HepG2 (cell line): ENCODE results near the gene ARFGAP1. TPM values are rescaled to one million over a fixed set of nuclear protein-coding genes. Genes with fewer than 3 reads are reported as not detected.

Experiments used
- ATAC-seq: fragments of 200-7000 bp; cut with Tn5 transposase; 3 replicates; pipeline ENCODE4 v1.9.1; 2020; ENCODE audit warnings: mild to moderate bottlenecking, moderate library complexity
- BruUV-seq: library from RNA; stranded (reverse); fragments of 400-500 nt; replicated peaks from 2 replicates; lab custom pipeline; 2021; lab: Mats Ljungman, UMichigan
- CTCF ChIA-PET: fragments of 300-600 bp; formaldehyde crosslinking; extraction: SDS; loops from one replicate; lab custom pipeline; 2021; ENCODE audit warnings: low total read pairs, inconsistent platforms, low intra/inter-chr PET ratio; lab: Yijun Ruan, JAX
- POLR2A ChIA-PET: fragments of 350-600 bp; sonication (Branson Sonifier 250); formaldehyde crosslinking; loops from one replicate; lab custom pipeline; 2020; ENCODE audit warnings: antibody characterized with exemption, inconsistent platforms; lab: Yijun Ruan, JAX
- DNase-seq: peaks from one replicate; pipeline ENCODE4 v3.0.0-alpha.2; 2015; ENCODE audit warnings: low spot score
- FAIRE-seq: peaks from 3 replicates; lab custom pipeline; 2011; peaks lifted over from hg19 to GRCh38; lab: Jason Lieb, UNC
- H2AFZ ChIP-seq: one replicate; pipeline ENCODE4 v1.6.1; 2011; ENCODE audit warnings: low read length, inconsistent platforms
- H3K27ac ChIP-seq: fragments of 300-600 bp; 3 replicates; pipeline ENCODE4 v1.8.0; 2011; ENCODE audit warnings: mixed run types, mild to moderate bottlenecking, mixed read lengths, low read length, inconsistent platforms; ENCODE audit not compliant: insufficient read depth; ENCODE audit errors: extremely low read length
- H3K27me3 ChIP-seq, 2 experiments: fragments of 200-600 bp in 1 of 2; 2 replicates in 1 of 2; 3 replicates in 1 of 2; pipeline versions ENCODE4 v1.6.0 to v1.8.0; 2011; ENCODE audit warnings: low read length in 2 of 2, mild to moderate bottlenecking in 2 of 2, moderate library complexity in 2 of 2, inconsistent platforms in 1 of 2; ENCODE audit not compliant: insufficient read depth in 2 of 2, control insufficient read depth in 1 of 2
- H3K36me3 ChIP-seq, 2 experiments: fragments of 200-600 bp in 1 of 2; replicated peaks in 1 of 2; 2 replicates in 1 of 2; 3 replicates in 1 of 2; pipeline versions ENCODE4 v1.5.1 to v1.8.0; 2011; ENCODE audit warnings: low read length in 2 of 2, inconsistent platforms in 1 of 2; ENCODE audit not compliant: insufficient read depth in 2 of 2, control insufficient read depth in 1 of 2
- H3K4me1 ChIP-seq: 2 replicates; pipeline ENCODE4 v1.5.1; 2012; ENCODE audit warnings: low read length, inconsistent platforms; ENCODE audit not compliant: insufficient read depth
- H3K4me2 ChIP-seq: 2 replicates; pipeline ENCODE4 v1.6.0; 2011; ENCODE audit warnings: low read depth, low read length, inconsistent platforms
- H3K4me3 ChIP-seq, 3 experiments: fragments of 200-600 bp in 1 of 3; sonication (generic), shearing (Covaris generic) in 1 of 3; replicated peaks in 1 of 3; 2 replicates each; pipeline ENCODE4 v1.5.1; 2011 to 2016; ENCODE audit warnings: low read length in 3 of 3, inconsistent platforms in 2 of 3, low read depth in 2 of 3, mild to moderate bottlenecking in 2 of 3, control low read depth in 1 of 3, mixed read lengths in 1 of 3; ENCODE audit not compliant: insufficient read depth in 1 of 3
- H3K79me2 ChIP-seq: one replicate; pipeline ENCODE4 v1.6.1; 2011; ENCODE audit warnings: low read length, inconsistent platforms; ENCODE audit not compliant: insufficient read depth
- H3K9ac ChIP-seq: 2 replicates; pipeline ENCODE4 v1.6.0; 2011; ENCODE audit warnings: mild to moderate bottlenecking, low read depth, low read length, inconsistent platforms; ENCODE audit not compliant: insufficient read depth
- H3K9me3 ChIP-seq: 2 replicates; pipeline ENCODE4 v1.5.1; 2012; ENCODE audit warnings: mild to moderate bottlenecking, low read length
- H4K20me1 ChIP-seq: 2 replicates; pipeline ENCODE4 v1.6.0; 2011; ENCODE audit warnings: inconsistent platforms, mild to moderate bottlenecking, low read length, moderate library complexity; ENCODE audit not compliant: insufficient read depth
- POLR2AphosphoS2 ChIP-seq: IDR thresholded peaks from 2 replicates; pipeline ENCODE4 v1.6.1; 2011; ENCODE audit warnings: low read depth, low read length, improper control_type of control experiment
- WGBS: methylation state at CpG from one replicate; pipeline ENCODE4 v1.1.6; 2017; ENCODE audit warnings: low lambda C conversion rate; 5-methylcytosine and 5-hydroxymethylcytosine counted together
- in situ Hi-C: cut with HindIII; loops from 2 replicates; pipeline ENCODE4 v1.10.0; 2017; ENCODE audit warnings: low pct_unique_long_range_greater_than_20kb; ENCODE audit not compliant: extremely low pct_ligation_motif_present
- intact Hi-C: fragments of 100-400 bp; cut with micrococcal nuclease; formaldehyde crosslinking; loops from one replicate; pipeline ENCODE4 v1.10.0; 2022; ENCODE audit not compliant: unreplicated experiment
- polyA plus RNA-seq, 8 experiments: library from polyadenylated mRNA; depleted of rRNA in 3 of 8; stranded (reverse) in 7 of 8; unstranded in 1 of 8; fragments of >200 nt; fragmentation: Illumina TruSeq in 4 of 8; extraction: Trizol in 4 of 8; gene quantifications; 2 replicates each; pipeline versions ENCODE4 v1.2.1 to v1.2.3, GENCODE V29; 2011 to 2016; ENCODE audit warnings: low read depth in 4 of 8, missing spikeins in 1 of 8, mixed read lengths in 1 of 8; ENCODE audit not compliant: insufficient read depth in 1 of 8
- total RNA-seq, 5 experiments: library from RNA; depleted of rRNA; stranded (reverse); fragments of >200 nt; fragmentation: Illumina TruSeq; extraction: Trizol; gene quantifications; 2 replicates each; pipeline ENCODE4 v1.2.3, GENCODE V29; 2016; ENCODE audit warnings: low read depth in 1 of 5
- TF ChIP-seq, protein P1 (sequence below): fragments of 450-650 bp; IDR thresholded peaks from 2 replicates; pipeline ENCODE4 v1.6.1; 2016
- TF ChIP-seq, protein P2 (sequence below): sonication (generic); formaldehyde crosslinking; IDR thresholded peaks from 2 replicates; pipeline ENCODE4 v1.5.0; 2020; ENCODE audit warnings: mild to moderate bottlenecking, missing genetic modification reagents, moderate library complexity
- TF ChIP-seq, protein P3 (sequence below): sonication (generic); formaldehyde crosslinking; IDR thresholded peaks from 2 replicates; pipeline ENCODE4 v1.4.0; 2020; ENCODE audit warnings: missing genetic modification reagents, borderline replicate concordance

ARFGAP1 gene
- total and polyA plus RNA-seq, 2 of the 13 experiments (the other 11 are each of a cell fraction or from before 2014, with no cell fraction given), result 132 TPM

DNA sequence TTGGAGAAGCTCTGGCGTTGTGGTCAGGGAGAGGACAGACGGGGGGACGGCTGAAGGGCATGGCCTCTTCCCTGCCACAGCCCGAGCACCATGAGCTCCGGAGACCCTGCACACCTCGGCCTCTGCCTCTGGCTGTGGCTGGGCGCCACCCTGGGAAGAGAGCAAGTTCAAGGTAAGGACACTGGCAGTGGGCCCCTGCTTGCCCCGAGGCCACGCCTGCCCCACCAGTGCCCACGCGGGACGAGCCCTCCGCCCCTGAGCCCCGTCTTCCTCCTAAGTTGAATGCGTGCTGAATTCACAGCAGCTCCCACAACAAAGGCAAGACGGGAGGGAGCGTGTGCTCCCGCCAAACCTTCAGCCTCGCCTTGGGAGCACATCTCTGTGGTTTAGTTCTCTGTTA, 22.4 kb downstream of the ARFGAP1 start (continued):
- TF ChIP-seq, protein P1, sequence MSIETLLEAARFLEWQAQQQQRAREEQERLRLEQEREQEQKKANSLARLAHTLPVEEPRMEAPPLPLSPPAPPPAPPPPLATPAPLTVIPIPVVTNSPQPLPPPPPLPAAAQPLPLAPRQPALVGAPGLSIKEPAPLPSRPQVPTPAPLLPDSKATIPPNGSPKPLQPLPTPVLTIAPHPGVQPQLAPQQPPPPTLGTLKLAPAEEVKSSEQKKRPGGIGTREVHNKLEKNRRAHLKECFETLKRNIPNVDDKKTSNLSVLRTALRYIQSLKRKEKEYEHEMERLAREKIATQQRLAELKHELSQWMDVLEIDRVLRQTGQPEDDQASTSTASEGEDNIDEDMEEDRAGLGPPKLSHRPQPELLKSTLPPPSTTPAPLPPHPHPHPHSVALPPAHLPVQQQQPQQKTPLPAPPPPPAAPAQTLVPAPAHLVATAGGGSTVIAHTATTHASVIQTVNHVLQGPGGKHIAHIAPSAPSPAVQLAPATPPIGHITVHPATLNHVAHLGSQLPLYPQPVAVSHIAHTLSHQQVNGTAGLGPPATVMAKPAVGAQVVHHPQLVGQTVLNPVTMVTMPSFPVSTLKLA, result no peak

DNA sequence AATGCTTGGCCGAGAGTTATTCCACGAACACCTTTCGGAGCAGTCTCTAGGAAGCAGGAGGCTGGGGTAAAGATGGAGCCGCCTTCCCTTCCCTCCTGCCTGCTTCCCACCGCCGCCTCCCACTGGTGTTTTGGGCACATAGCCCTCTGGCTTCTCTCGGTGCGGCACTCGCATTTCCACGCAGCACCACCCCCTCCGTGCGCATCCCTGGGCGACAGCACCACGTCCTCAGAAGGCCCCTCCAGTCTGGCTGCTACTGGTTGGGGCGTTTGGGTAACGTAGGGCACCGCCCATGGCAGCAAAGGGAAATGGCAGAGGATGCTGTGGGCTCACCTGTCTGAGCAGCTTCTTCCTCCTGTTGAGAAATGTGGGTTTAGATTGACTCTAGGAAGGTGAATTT, 22.8 kb downstream of the ARFGAP1 start:
- CTCF ChIA-PET, result no interaction called here
- no peak for ATAC-seq
- peak; percentile 56; the same call in 1 of the 2 replicates for TF ChIP-seq POLR2AphosphoS2
- TF ChIP-seq, protein P2, sequence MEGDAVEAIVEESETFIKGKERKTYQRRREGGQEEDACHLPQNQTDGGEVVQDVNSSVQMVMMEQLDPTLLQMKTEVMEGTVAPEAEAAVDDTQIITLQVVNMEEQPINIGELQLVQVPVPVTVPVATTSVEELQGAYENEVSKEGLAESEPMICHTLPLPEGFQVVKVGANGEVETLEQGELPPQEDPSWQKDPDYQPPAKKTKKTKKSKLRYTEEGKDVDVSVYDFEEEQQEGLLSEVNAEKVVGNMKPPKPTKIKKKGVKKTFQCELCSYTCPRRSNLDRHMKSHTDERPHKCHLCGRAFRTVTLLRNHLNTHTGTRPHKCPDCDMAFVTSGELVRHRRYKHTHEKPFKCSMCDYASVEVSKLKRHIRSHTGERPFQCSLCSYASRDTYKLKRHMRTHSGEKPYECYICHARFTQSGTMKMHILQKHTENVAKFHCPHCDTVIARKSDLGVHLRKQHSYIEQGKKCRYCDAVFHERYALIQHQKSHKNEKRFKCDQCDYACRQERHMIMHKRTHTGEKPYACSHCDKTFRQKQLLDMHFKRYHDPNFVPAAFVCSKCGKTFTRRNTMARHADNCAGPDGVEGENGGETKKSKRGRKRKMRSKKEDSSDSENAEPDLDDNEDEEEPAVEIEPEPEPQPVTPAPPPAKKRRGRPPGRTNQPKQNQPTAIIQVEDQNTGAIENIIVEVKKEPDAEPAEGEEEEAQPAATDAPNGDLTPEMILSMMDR (CRISPR knock-in tag), result peak; percentile 20; the same call in 1 of the 2 replicates
- TF ChIP-seq, protein P3, sequence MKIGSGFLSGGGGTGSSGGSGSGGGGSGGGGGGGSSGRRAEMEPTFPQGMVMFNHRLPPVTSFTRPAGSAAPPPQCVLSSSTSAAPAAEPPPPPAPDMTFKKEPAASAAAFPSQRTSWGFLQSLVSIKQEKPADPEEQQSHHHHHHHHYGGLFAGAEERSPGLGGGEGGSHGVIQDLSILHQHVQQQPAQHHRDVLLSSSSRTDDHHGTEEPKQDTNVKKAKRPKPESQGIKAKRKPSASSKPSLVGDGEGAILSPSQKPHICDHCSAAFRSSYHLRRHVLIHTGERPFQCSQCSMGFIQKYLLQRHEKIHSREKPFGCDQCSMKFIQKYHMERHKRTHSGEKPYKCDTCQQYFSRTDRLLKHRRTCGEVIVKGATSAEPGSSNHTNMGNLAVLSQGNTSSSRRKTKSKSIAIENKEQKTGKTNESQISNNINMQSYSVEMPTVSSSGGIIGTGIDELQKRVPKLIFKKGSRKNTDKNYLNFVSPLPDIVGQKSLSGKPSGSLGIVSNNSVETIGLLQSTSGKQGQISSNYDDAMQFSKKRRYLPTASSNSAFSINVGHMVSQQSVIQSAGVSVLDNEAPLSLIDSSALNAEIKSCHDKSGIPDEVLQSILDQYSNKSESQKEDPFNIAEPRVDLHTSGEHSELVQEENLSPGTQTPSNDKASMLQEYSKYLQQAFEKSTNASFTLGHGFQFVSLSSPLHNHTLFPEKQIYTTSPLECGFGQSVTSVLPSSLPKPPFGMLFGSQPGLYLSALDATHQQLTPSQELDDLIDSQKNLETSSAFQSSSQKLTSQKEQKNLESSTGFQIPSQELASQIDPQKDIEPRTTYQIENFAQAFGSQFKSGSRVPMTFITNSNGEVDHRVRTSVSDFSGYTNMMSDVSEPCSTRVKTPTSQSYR, result no peak

More for the DNA sequence above, 22.8 kb downstream of the ARFGAP1 start:
- Histone ChIP-seq H3K4me2 (no peak overlapping the region), H3K9ac (no peak overlapping the region), H4K20me1 (peaks cover 6% of the 10 kb centered on the region; the same call in 1 of the 2 replicates), H2AFZ (no peak overlapping the region), H3K79me2 (no peaks in the 10 kb centered on the region), H3K27ac (no peak overlapping the region), H3K9me3 (no peaks in the 10 kb centered on the region), H3K36me3 (no peaks in the 10 kb centered on the region), H3K4me1 (peaks cover 14% of the 10 kb centered on the region), H3K27me3 (peaks cover 23 to 77% of the 10 kb centered on the region in 2 experiments; a peak in 4 of 5 replicates), H3K4me3 (no peak overlapping the region)
- 38% methylated on average over 17 of the region's 17 CpGs for whole genome bisulfite sequencing
- intact Hi-C loops, result loop anchor here (5.0 kb wide), 1 partner anchor 92 kb away; no protein-coding TSS in a partner anchor
- in situ Hi-C loops, result no loop called here
- FAIRE-seq, result no peak
- POLR2A ChIA-PET, result no interaction called here
- no peak for DNase-seq
- no TSS peak for BruUV-seq
